CD4-positive, alpha-beta T cell treated with Interleukin-1 beta for 1 hour (primary cell): ENCODE measurements around the gene KIF15.
"Not testable (repeated sequence)": the region's sequence is repeated elsewhere in the genome, so short reads cannot be mapped to it uniquely, and the experiment has no call there.

ENCODE experiments used
- DNase-seq, 2 donors: peaks; one replicate each; pipeline ENCODE4 v3.0.0-alpha.2; 2020 to 2022

Gene KIF15

GRCh38 chr3:44821206-44821605 is 59.6 kb downstream of the KIF15 start:
- not testable (repeated sequence) for DNase-seq

- no peak for DNase-seq
These were observed 63.8 kb downstream of the KIF15 start for GRCh38 chr3:44825264-44825925.

- no peak for DNase-seq
These were observed 65.6 kb downstream of the KIF15 start for GRCh38 chr3:44827196-44827595.

- DNase-seq = no peak
These were observed 69.6 kb downstream of the KIF15 start for GRCh38 chr3:44831232-44831631.

- DNase-seq = no peak
These were observed 70.4 kb downstream of the KIF15 start for GRCh38 chr3:44832032-44832431.

- no peak for DNase-seq
These were observed 71.4 kb downstream of the KIF15 start for GRCh38 chr3:44832965-44833364.

GRCh38 chr3:44833394-44833793 is 71.8 kb downstream of the KIF15 start:
- no peak for DNase-seq

GRCh38 chr3:44835684-44836083 is 74.1 kb downstream of the KIF15 start:
- DNase-seq = no peak

GRCh38 chr3:44842376-44842775 is 80.8 kb downstream of the KIF15 start:
- DNase-seq = no peak

- DNase-seq = no peak
These were observed 84.2 kb downstream of the KIF15 start for GRCh38 chr3:44845528-44846520.

- DNase-seq = no peak
These were observed 87.0 kb downstream of the KIF15 start for GRCh38 chr3:44848634-44849033.

- not testable (repeated sequence) for DNase-seq
These were observed 95.1 kb downstream of the KIF15 start for GRCh38 chr3:44856663-44857062.

GRCh38 chr3:44860117-44860516 is 98.5 kb downstream of the KIF15 start:
- no peak for DNase-seq

GRCh38 chr3:44861412-44862225 is 100.0 kb downstream of the KIF15 start, which contains the start of gene TMEM42:
Gene TMEM42, plus strand, starts transcription at chr3:44861912. Its CDS starts 13 bp downstream, at chr3:44861925.
- DNase-seq = peak; percentile 91 to 92

GRCh38 chr3:44862226-44862637 is 100.6 kb downstream of the KIF15 start:
- no peak for DNase-seq

- peak in 1 of 2 donors; percentile 6 for DNase-seq
These were observed 103.9 kb downstream of the KIF15 start for GRCh38 chr3:44865272-44866035.

GRCh38 chr3:44867421-44868111 is 106.0 kb downstream of the KIF15 start:
- no peak for DNase-seq

- DNase-seq = no peak
These were observed 108.9 kb downstream of the KIF15 start for GRCh38 chr3:44870375-44871061.

- DNase-seq = no peak
These were observed 112.7 kb downstream of the KIF15 start, which contains the start of gene TGM4 for GRCh38 chr3:44874308-44874707. Gene TGM4, plus strand, starts transcription at chr3:44874608. Its CDS starts 71 bp downstream, at chr3:44874679.

GRCh38 chr3:44875596-44875995 is 114.0 kb downstream of the KIF15 start:
- no peak for DNase-seq

- no peak for DNase-seq
These were observed 115.7 kb downstream of the KIF15 start for GRCh38 chr3:44877333-44877732.
